Adipocyte (in vitro differentiated cells): Measurements from ENCODE around the gene SSMEM1.
"Not testable (repeated sequence)": the region's sequence is repeated elsewhere in the genome, so short reads cannot be mapped to it uniquely, and the experiment has no call there.

Source experiments
- DNase-seq: peaks from one replicate; pipeline ENCODE4 v3.0.0-alpha.2; 2015; ENCODE audit warnings: low read depth
- H3K27me3 ChIP-seq: replicated peaks from 2 replicates; pipeline ENCODE4 v1.7.0; 2013; ENCODE audit warnings: mild to moderate bottlenecking, low read length, moderate library complexity; ENCODE audit not compliant: control insufficient read depth, insufficient read depth
- H3K36me3 ChIP-seq: 2 replicates; pipeline ENCODE4 v1.7.0; 2013; ENCODE audit warnings: low read length, mild to moderate bottlenecking, moderate library complexity; ENCODE audit not compliant: control insufficient read depth, insufficient read depth, severe bottlenecking
- H3K4me1 ChIP-seq: 2 replicates; pipeline ENCODE4 v1.7.0; 2013; ENCODE audit warnings: mild to moderate bottlenecking, low read length, moderate library complexity; ENCODE audit not compliant: control insufficient read depth, insufficient read depth
- H3K4me3 ChIP-seq: 2 replicates; pipeline ENCODE4 v1.7.0; 2013; ENCODE audit warnings: mild to moderate bottlenecking, low read length, moderate library complexity
- H3K9ac ChIP-seq: 2 replicates; pipeline ENCODE4 v1.7.0; 2013; ENCODE audit warnings: mild to moderate bottlenecking, low read length, moderate library complexity
- H3K9me3 ChIP-seq: 2 replicates; pipeline ENCODE4 v1.7.0; 2013; ENCODE audit warnings: mild to moderate bottlenecking, low read length, moderate library complexity; ENCODE audit not compliant: control insufficient read depth

Gene SSMEM1, protein sequence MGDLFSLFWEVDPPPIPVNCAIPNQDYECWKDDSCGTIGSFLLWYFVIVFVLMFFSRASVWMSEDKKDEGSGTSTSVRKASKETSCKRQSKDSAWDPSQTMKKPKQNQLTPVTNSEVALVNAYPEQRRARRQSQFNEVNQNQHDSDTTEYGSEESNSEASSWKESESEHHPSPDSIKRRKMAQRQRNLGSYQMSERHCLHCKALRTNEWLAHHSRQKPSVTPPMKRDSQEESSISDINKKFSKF

DNA sequence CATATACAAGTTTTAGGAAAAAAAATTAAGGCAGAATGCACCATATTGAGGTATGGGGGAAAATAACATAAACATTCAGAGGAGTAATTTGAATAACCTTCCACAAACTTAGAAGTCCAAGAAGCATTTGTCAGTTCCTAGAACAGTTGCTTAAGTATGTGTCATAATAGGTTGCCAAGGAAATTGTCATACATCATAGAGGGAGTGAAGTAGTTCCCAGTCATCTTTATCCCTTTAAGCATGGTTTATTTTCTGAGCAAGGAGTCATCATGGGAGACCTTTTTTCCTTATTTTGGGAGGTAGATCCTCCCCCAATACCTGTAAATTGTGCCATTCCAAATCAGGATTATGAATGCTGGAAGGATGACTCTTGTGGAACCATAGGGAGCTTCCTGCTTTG is at the start of gene SSMEM1:
Gene SSMEM1, plus strand, starts transcription at position 219 of the 400 bp plus-strand sequence. Its CDS starts 51 bp downstream, at position 270.
- peak; percentile 68 for DNase-seq
- H3K9ac ChIP-seq: peak within 1 kb of the TSS; percentile 34
- H3K4me3 ChIP-seq: no peak within 1 kb of the TSS
- peaks cover 28% of the 10 kb centered on the region for H3K4me1 ChIP-seq
- peaks cover 9% of the 10 kb centered on the region for H3K36me3 ChIP-seq
- H3K9me3 ChIP-seq: no peaks in the 10 kb centered on the region
- H3K27me3 ChIP-seq: no peaks in the 10 kb centered on the region

DNA sequence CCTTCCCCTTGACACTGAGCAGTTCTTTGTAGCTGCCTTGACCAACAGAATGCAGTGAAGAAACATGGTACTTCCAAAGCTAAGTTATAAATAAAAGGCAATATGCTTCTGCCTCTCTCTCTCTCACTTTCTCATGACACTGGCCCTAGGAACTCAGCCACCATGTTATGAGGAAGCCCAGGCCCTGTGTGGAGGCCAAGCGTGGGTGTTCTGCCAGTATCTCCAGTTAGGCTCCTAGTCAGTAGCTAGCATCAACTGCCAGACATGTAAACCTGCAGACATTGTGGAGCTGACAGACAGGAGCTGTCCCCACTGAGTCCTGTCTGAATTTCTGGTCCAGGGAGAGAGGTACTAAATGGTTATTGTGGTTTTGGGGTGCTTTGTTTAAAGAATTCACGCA is 47.6 kb upstream of the SSMEM1 start:
- Histone ChIP-seq H3K9me3 (peaks cover 2% of the 10 kb centered on the region), H3K4me3 (no peak overlapping the region), H3K27me3 (no peaks in the 10 kb centered on the region), H3K36me3 (peaks cover 46% of the 10 kb centered on the region), H3K4me1 (no peaks in the 10 kb centered on the region), H3K9ac (no peak overlapping the region)
- DNase-seq: no peak

DNA sequence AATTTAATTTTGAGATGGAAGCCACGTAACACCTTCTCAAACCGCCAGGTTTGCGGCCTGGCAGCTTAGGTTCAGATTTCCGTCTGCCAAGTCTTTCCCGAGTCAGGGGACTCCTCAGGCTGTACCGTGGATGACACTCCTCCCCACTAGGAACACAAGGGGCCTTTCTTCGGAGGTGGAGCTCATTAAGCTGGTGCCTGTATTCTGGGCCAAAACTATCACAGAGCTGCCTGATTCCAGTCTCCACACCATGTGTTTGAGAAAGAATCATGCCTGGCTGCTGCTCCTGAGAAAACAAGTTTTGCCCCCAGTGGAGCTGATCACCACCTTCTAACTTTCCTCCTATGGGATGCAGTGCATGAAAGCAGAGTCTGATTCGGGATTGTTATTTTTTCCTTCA is 47.2 kb upstream of the SSMEM1 start:
- Histone ChIP-seq H3K4me3 (no peak overlapping the region), H3K9ac (no peak overlapping the region), H3K27me3 (no peaks in the 10 kb centered on the region), H3K36me3 (peaks cover 48% of the 10 kb centered on the region), H3K9me3 (peaks cover 2% of the 10 kb centered on the region), H3K4me1 (no peaks in the 10 kb centered on the region)
- DNase-seq: no peak

DNA sequence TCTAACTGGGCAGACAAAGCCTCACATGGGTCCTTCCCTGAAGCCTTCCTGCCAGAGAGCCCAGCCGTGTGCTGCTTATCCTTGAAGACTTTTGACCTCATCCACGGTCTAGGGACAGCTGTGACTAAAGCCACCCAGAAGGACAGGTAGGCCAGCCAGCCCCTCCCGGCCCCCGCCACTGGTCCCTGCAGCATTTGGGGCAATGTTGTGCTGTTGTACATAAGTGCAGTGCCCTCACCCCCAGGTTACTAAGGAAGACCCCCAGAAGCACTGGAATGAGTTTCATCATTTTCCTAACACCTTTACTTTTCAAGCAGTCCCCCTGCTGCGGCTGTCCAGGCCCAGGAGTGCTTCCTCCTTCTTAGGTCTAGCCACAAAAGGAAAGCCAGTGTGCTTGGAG is 45.5 kb upstream of the SSMEM1 start:
- no peaks in the 10 kb centered on the region for H3K4me1 ChIP-seq
- H3K36me3 ChIP-seq: peaks cover 61% of the 10 kb centered on the region

DNA sequence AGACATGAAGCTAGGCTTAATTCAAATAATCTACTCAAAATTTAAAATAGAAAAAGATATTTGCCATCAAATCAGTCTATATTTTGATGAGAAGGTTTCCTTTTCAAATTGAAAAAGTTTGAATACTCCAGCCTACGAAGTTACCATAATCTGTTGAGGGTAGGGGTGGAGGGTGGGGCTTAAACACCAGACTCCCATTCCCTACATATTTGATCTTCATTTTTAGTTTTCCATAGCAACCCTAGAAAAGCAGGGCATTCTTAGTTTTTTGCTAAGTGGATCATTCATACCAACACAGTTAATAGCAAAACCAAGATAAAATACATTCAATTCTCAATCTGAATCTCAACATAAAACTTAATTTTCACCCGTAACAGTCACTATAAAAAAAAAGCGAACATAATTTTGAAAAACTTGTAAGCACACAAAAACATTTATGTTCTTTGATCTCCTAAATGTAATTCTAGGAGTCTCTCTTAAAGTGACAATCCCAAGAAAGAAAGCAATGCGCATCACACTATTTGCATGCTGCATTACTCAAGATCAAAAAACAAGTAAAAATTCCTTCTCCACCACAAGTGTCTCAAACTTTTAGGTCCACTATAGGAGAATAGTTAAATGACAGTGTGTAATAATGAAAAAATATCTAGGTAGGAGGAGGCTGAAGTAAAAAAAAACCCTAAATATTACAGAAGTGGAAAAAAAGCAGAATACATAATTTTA is 33.3 kb upstream of the SSMEM1 start:
- Histone ChIP-seq H3K9me3 (no peaks in the 10 kb centered on the region), H3K4me1 (no peaks in the 10 kb centered on the region), H3K4me3 (no peak overlapping the region), H3K9ac (no peak overlapping the region), H3K36me3 (peaks cover 56% of the 10 kb centered on the region), H3K27me3 (no peaks in the 10 kb centered on the region)
- DNase-seq: no peak

More for the DNA sequence above, 45.5 kb upstream of the SSMEM1 start:
- Histone ChIP-seq H3K9me3 (no peaks in the 10 kb centered on the region), H3K27me3 (no peaks in the 10 kb centered on the region), H3K9ac (no peak overlapping the region), H3K4me3 (no peak overlapping the region)
- no peak for DNase-seq

DNA sequence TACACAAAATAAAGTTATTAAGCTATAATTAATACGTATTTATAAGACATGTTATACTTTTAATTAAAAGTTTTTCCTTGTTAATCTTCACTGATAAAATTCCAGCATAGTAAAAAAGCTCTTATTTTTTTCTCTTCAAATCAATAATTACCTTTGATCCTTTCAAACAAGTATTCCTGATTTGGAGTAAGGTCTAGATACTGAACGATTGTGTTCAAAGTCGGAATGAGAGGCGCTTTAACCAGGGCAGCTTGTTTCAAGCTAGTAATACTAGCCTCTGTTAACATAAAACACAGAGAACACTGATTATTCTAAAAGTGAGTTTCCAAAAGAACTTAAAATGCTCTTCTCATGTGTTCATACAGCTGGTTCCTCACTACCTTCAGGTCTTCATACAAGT is 29.4 kb upstream of the SSMEM1 start:
- DNase-seq: no peak
- Histone ChIP-seq H3K27me3 (no peaks in the 10 kb centered on the region), H3K9me3 (no peaks in the 10 kb centered on the region), H3K36me3 (peaks cover 62% of the 10 kb centered on the region), H3K4me1 (no peaks in the 10 kb centered on the region), H3K4me3 (no peak overlapping the region), H3K9ac (no peak overlapping the region)

DNA sequence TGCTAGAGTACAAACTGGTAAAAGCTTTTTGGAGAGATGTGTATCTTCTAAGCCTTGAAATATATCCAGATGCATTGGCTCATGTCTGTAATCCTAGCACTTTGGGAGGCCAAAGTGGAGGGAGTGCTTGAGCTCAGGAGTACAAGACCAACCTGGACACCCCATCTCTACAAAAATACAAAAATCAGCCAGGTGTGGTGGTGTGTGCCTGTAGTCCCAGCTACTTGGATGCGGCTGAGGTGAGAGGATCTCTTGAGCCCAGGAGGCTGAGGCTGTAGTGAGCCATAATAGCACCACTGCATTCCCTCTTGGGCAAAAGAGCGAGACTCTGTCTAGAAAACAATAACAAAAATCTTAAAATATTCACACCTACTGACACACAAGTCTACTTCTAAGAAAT is 28.0 kb upstream of the SSMEM1 start:
- Histone ChIP-seq H3K9ac (no peak overlapping the region), H3K9me3 (no peaks in the 10 kb centered on the region), H3K4me1 (no peaks in the 10 kb centered on the region), H3K36me3 (peaks cover 60% of the 10 kb centered on the region), H3K27me3 (no peaks in the 10 kb centered on the region), H3K4me3 (no peak overlapping the region)
- DNase-seq: no peak

DNA sequence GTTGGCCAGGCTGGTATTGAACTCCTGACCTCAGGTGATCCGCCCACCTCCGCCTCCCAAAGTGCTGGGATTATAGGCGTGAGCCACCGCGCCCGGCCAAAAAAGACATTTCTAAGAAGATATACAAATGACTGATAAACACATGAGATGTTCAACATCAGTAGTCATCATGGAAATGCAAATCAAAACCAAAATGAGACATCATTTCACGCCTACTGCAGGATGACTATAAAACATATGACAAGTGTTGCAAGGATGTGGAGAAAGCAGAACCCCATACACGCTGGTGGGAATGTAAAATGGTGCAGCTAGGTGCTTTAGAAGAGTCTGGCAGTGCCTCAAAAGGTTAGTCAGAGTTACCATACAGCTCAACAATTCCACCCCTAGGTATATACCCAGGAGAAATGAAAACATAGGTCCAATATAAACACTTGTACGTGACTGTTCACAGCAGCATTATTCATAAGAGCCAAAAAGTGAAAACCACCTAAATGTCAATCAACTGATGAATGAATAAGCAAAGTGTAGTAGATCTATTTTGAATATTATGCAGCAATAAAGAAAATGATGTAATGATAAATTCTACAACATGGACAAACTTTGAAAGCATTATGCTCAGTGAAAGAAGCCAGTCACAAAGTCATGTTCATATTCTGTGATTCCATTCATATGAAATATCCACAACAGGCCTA is 26.9 kb upstream of the SSMEM1 start:
- peaks cover 52% of the 10 kb centered on the region for H3K36me3 ChIP-seq
- H3K4me1 ChIP-seq: no peaks in the 10 kb centered on the region
- DNase-seq: no peak
- no peaks in the 10 kb centered on the region for H3K9me3 ChIP-seq
- no peak overlapping the region for H3K4me3 ChIP-seq
- no peak overlapping the region for H3K9ac ChIP-seq
- H3K27me3 ChIP-seq: no peaks in the 10 kb centered on the region

DNA sequence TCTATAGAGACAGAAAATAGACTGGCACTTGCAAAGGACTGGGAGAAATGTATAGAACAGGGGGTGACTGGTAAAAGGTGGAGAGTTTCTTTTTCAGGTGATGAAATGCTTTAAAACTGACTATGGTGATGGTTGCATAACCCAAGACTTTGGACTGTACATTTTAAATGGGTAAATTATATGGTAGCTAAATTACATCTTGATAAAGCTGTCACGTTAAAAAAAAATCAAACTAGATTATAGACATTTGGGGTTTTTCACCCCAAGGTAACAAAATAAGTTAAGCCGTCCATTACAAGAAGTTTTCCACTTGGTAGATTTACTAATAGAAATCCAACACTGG is 26.4 kb upstream of the SSMEM1 start:
- DNase-seq: no peak
- no peaks in the 10 kb centered on the region for H3K4me1 ChIP-seq
- no peak overlapping the region for H3K9ac ChIP-seq
- no peaks in the 10 kb centered on the region for H3K27me3 ChIP-seq
- H3K4me3 ChIP-seq: no peak overlapping the region
- peaks cover 52% of the 10 kb centered on the region for H3K36me3 ChIP-seq
- H3K9me3 ChIP-seq: no peaks in the 10 kb centered on the region

DNA sequence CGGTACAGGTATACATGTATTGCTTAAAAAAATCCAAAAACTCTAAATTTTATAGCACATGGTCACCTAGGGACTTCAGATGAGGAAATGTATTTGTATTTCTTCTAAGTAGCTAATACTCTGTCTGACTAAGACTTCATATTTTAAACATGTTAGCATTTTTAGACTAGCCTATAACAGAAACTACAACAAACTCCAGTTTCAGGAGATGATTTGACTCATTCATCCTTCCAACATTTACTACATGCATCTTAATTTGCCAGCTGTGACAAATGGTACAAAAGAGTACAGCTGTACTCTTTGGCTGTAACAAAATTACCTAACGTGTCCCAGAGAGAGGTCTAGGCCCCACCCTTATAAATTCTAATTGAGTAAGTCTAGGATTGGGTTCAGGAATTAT is 24.7 kb upstream of the SSMEM1 start:
- Histone ChIP-seq H3K9me3 (no peaks in the 10 kb centered on the region), H3K4me1 (peaks cover 5% of the 10 kb centered on the region), H3K9ac (no peak overlapping the region), H3K4me3 (no peak overlapping the region), H3K27me3 (no peaks in the 10 kb centered on the region), H3K36me3 (peaks cover 47% of the 10 kb centered on the region)
- no peak for DNase-seq

DNA sequence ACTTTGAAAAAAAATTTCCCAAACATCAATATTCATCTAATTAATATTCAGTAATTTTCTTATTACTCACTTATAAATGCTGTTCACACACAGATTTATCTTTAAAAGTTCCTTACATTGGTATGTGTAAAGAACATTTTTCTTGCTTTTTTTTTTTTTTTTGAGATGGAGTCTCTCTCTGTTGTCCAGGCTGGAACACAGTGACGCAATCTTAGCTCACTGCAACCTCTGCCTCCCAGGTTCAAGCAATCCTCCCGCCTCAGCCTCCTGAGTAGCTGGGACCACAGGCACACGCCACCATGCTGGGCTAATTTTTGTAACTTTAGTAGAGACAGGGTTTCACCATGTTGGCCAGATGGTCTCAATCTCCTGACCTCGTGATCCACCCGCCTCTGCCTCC is 23.3 kb upstream of the SSMEM1 start:
- H3K36me3 ChIP-seq: peaks cover 36% of the 10 kb centered on the region

More for the DNA sequence above, 23.3 kb upstream of the SSMEM1 start:
- H3K27me3 ChIP-seq, H3K9me3 ChIP-seq, H3K4me3 ChIP-seq, H3K9ac ChIP-seq, DNase-seq, H3K4me1 ChIP-seq: not testable (repeated sequence)
